GM23338 (cell line): ENCODE measurements around the gene PARVB.

Experiments used
- EZH2phosphoT487 ChIP-seq: fragments of 200-600 bp; sonication (generic); IDR thresholded peaks from one replicate; pipeline ENCODE4 v1.8.1; 2018; ENCODE audit warnings: antibody characterized with exemption; ENCODE audit not compliant: unreplicated experiment
- TF ChIP-seq, protein P1 (sequence below), 2 experiments: fragments of 200-600 bp in 1 of 2; sonication (generic) in 1 of 2; conservative IDR thresholded peaks; 2 replicates each; pipeline versions ENCODE4 v1.5.1 to v1.6.1; 2016 to 2017; ENCODE audit warnings: antibody characterized with exemption in 2 of 2, low read depth in 2 of 2, mild to moderate bottlenecking in 2 of 2, moderate library complexity in 1 of 2

DNA sequence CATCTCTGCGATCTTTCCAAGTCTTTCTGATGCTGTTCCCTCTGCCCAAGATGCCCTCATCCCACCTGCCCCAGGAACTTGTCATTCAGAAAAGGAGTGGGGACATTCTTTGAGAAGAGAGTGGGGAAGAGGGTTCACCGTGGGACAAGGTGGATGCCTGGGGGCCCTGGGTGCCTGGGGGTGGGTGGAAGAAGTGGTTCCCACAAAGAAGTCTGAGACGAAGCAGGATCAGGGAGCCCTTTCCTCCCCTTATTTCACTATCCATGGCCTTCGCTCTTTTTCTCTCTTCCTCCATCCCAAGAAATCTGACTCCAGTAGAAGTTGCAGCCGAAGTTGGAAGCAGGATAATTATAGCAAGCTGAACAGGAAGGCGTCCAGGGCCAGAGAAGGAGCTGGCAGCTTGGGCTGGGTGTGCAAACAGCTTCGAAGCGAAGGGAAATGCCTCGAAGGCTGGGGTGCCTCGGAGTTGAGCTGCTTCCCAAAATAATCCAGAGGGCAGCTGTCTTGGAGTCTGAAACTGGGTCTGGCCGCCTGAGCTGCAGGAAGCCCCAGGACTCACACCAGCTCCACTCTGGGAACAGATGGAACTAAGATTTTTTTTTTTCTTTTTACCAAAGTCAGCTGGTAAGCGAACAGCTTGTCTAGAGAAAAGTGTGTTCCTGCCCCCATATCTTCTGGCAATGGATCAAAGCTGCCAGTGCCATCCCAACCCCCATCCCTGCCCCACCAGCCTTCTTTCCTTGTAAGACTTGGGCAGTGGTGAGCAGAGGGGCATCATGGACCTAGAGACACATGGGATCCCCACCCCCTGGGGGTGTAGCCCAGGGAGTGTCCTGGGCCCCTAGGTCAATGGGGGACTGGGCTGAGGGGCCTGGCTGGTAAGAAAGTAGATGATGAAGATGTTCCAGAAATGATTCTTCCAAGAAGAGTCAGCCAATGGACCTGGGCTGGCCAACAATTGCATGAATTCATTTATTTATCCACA, 188.1 kb downstream of the PARVB start:
- TF ChIP-seq, protein P1, sequence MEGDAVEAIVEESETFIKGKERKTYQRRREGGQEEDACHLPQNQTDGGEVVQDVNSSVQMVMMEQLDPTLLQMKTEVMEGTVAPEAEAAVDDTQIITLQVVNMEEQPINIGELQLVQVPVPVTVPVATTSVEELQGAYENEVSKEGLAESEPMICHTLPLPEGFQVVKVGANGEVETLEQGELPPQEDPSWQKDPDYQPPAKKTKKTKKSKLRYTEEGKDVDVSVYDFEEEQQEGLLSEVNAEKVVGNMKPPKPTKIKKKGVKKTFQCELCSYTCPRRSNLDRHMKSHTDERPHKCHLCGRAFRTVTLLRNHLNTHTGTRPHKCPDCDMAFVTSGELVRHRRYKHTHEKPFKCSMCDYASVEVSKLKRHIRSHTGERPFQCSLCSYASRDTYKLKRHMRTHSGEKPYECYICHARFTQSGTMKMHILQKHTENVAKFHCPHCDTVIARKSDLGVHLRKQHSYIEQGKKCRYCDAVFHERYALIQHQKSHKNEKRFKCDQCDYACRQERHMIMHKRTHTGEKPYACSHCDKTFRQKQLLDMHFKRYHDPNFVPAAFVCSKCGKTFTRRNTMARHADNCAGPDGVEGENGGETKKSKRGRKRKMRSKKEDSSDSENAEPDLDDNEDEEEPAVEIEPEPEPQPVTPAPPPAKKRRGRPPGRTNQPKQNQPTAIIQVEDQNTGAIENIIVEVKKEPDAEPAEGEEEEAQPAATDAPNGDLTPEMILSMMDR (conservative IDR thresholded peaks at IDR 0.05; ENCODE audit: low read depth in 2 of 2), result no peak
- TF ChIP-seq EZH2phosphoT487, result no peak
